Endothelial cell of umbilical vein (primary cell): ENCODE measurements around the gene BLOC1S1. TPM values are rescaled to one million over a fixed set of nuclear protein-coding genes. Genes with fewer than 3 reads are reported as not detected.
"Not testable (repeated sequence)": the region's sequence is repeated elsewhere in the genome, so short reads cannot be mapped to it uniquely, and the experiment has no call there.

ENCODE experiments used
- BruUV-seq: library from RNA; stranded (reverse); fragments of 400-500 nt; replicated peaks from 2 replicates; lab custom pipeline; 2021; lab: Mats Ljungman, UMichigan
- CTCF ChIA-PET: fragments of 300-600, 350-600 bp; sonication (Branson Sonifier 250); formaldehyde crosslinking; loops from one replicate; lab custom pipeline; 2021; ENCODE audit warnings: antibody characterized with exemption, inconsistent platforms; lab: Charles Lee
- POLR2A ChIA-PET: fragments of 300-600, 350-600 bp; sonication (Branson Sonifier 250); formaldehyde crosslinking; loops from one replicate; lab custom pipeline; 2021; ENCODE audit warnings: antibody characterized with exemption, inconsistent platforms; lab: Charles Lee
- DNase-seq: peaks from one replicate; pipeline ENCODE4 v3.0.0-alpha.2; 2011; ENCODE audit warnings: low read depth, low spot score
- FAIRE-seq: peaks from 2 replicates; lab custom pipeline; 2011; peaks lifted over from hg19 to GRCh38; lab: Jason Lieb, UNC
- H2AFZ ChIP-seq: 2 replicates; pipeline ENCODE4 v1.6.0; 2012; ENCODE audit warnings: low read depth, low read length, control low read depth, inconsistent platforms
- H3K27ac ChIP-seq: 2 replicates; pipeline ENCODE4 v1.5.1; 2011; ENCODE audit warnings: low read depth, mild to moderate bottlenecking, control low read depth, low read length, moderate library complexity; ENCODE audit not compliant: insufficient read depth
- H3K27me3 ChIP-seq, 2 experiments: 2 replicates each; pipeline versions ENCODE4 v1.6.0 to v1.6.1; 2011; ENCODE audit warnings: low read length in 2 of 2, mixed read lengths in 1 of 2; ENCODE audit not compliant: control insufficient read depth in 2 of 2, insufficient read depth in 2 of 2
- H3K36me3 ChIP-seq, 2 experiments: 2 replicates in 1 of 2; 3 replicates in 1 of 2; pipeline ENCODE4 v1.5.1; 2011; ENCODE audit warnings: low read length in 2 of 2, mild to moderate bottlenecking in 1 of 2, moderate library complexity in 1 of 2; ENCODE audit not compliant: control insufficient read depth in 2 of 2, insufficient read depth in 2 of 2; ENCODE audit errors: extremely low read depth in 1 of 2
- H3K4me1 ChIP-seq: 3 replicates; pipeline ENCODE4 v1.5.1; 2011; ENCODE audit warnings: mild to moderate bottlenecking, low read length; ENCODE audit not compliant: control insufficient read depth, insufficient read depth; ENCODE audit errors: extremely low read depth
- H3K4me2 ChIP-seq: 2 replicates; pipeline ENCODE4 v1.6.1; 2011; ENCODE audit warnings: low read length, control low read depth, mixed read lengths; ENCODE audit not compliant: insufficient read depth
- H3K4me3 ChIP-seq, 3 experiments: fragments of 200-600 bp in 1 of 3; sonication (generic), shearing (Covaris generic) in 1 of 3; replicated peaks in 1 of 3; 2 replicates each; pipeline ENCODE4 v1.5.1; 2011 to 2016; ENCODE audit warnings: control low read depth in 3 of 3, low read length in 3 of 3, mild to moderate bottlenecking in 2 of 3, inconsistent platforms in 1 of 3, low read depth in 1 of 3, moderate library complexity in 1 of 3; ENCODE audit not compliant: insufficient read depth in 1 of 3
- H3K79me2 ChIP-seq: 2 replicates; pipeline ENCODE4 v1.6.0; 2012; ENCODE audit warnings: low read length, inconsistent platforms; ENCODE audit not compliant: control insufficient read depth, insufficient read depth
- H3K9ac ChIP-seq: replicated peaks from 2 replicates; pipeline ENCODE3; 2011; ENCODE audit warnings: low read length, control low read depth; ENCODE audit not compliant: insufficient read depth; ENCODE audit errors: extremely low read depth
- H3K9me1 ChIP-seq: replicated peaks from 3 replicates; pipeline ENCODE4 v1.6.0; 2011; ENCODE audit warnings: mild to moderate bottlenecking, low read length; ENCODE audit not compliant: control insufficient read depth, insufficient read depth; ENCODE audit errors: extremely low read depth
- H3K9me3 ChIP-seq: replicated peaks from 2 replicates; pipeline ENCODE4 v1.5.1; 2012; ENCODE audit warnings: low read length, inconsistent platforms; ENCODE audit not compliant: control insufficient read depth, insufficient read depth
- H4K20me1 ChIP-seq: replicated peaks from 2 replicates; pipeline ENCODE3; 2011; ENCODE audit warnings: mild to moderate bottlenecking, low read length; ENCODE audit not compliant: control insufficient read depth, insufficient read depth; ENCODE audit errors: extremely low read depth
- EZH2 ChIP-seq: IDR thresholded peaks from 2 replicates; pipeline ENCODE4 v1.6.1; 2012; ENCODE audit warnings: borderline replicate concordance, low read depth, mild to moderate bottlenecking, moderate library complexity, low read length, inconsistent platforms; ENCODE audit not compliant: severe bottlenecking
- FOS ChIP-seq: IDR thresholded peaks from 2 replicates; pipeline ENCODE4 v1.6.1; 2011; ENCODE audit warnings: mild to moderate bottlenecking, low read length, moderate library complexity, borderline replicate concordance; ENCODE audit not compliant: insufficient read depth
- GATA2 ChIP-seq: IDR thresholded peaks from 2 replicates; pipeline ENCODE4 v1.7.0; 2011; ENCODE audit warnings: low read depth, mild to moderate bottlenecking, moderate library complexity, mixed read lengths, low read length; ENCODE audit not compliant: insufficient read length, insufficient read depth
- JUN ChIP-seq: IDR thresholded peaks from 2 replicates; pipeline ENCODE4 v1.6.1; 2011; ENCODE audit warnings: borderline replicate concordance, low read depth; ENCODE audit not compliant: insufficient read length, insufficient read depth
- MAX ChIP-seq: IDR thresholded peaks from 2 replicates; pipeline ENCODE4 v1.6.1; 2011; ENCODE audit not compliant: insufficient read depth, insufficient read length
- MYC ChIP-seq: IDR thresholded peaks from one replicate; pipeline ENCODE4 v1.6.1; 2011; ENCODE audit warnings: mild to moderate bottlenecking, low read depth, low read length
- POLR2A ChIP-seq: IDR thresholded peaks from 2 replicates; pipeline ENCODE4 v1.6.1; 2012; ENCODE audit warnings: low read depth, mild to moderate bottlenecking, control low read depth, low read length
- POLR2AphosphoS5 ChIP-seq: IDR thresholded peaks from 2 replicates; pipeline ENCODE4 v1.6.1; 2012; ENCODE audit warnings: low read depth, mild to moderate bottlenecking, control low read depth, low read length, moderate library complexity; ENCODE audit not compliant: insufficient read depth
- dilution Hi-C: fragments of 300-500 bp; cut with MboI; formaldehyde crosslinking; loops from one replicate; pipeline ENCODE4 v1.15.0; 2019; ENCODE audit warnings: low sequenced_read_pairs; ENCODE audit not compliant: extremely low pct_ligation_motif_present
- intact Hi-C: fragments of 100-400 bp; cut with micrococcal nuclease; formaldehyde crosslinking; loops from one replicate; pipeline ENCODE4 v1.10.0; 2022
- polyA plus RNA-seq, 4 experiments: library from polyadenylated mRNA; depleted of rRNA in 3 of 4; stranded (reverse) in 3 of 4; unstranded in 1 of 4; fragments of >200 nt; gene quantifications; 2 replicates each; pipeline versions ENCODE4 v1.2.1 to v1.2.3, GENCODE V29; 2011 to 2012; ENCODE audit warnings: missing spikeins in 1 of 4
- total RNA-seq: library from RNA; stranded (reverse); gene quantifications from 2 replicates; pipeline ENCODE4 v1.2.3, GENCODE V29; 2021

The BLOC1S1 gene
- total and polyA plus RNA-seq, 2 donors (not counting 3 experiments of a cell fraction or from before 2014, with no cell fraction given), result 84.1 to 192 TPM

DNA sequence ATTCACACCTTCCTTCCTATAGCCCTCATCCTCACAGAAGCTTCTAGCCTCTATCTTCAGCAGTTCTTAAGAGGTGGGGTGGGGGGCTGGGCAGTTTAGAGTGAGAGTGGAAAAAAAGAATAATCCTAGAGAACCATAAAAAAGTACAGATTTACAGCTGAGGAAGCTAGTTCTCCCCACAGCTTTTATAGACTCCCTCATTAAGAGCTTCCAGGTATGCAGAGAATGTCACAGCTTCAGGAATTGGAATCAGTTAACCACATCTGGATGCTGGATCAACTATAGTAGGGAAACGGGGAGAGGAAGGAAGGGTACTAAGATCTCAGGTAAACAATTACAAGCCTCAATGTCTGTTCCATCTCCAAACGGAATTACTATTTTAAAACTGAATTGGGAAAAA is 39.4 kb downstream of the BLOC1S1 start:
- Histone ChIP-seq H3K9ac (no peak overlapping the region), H3K27me3 (no peaks in the 10 kb centered on the region), H3K4me3 (no peak overlapping the region), H2AFZ (no peak overlapping the region), H3K9me3 (no peaks in the 10 kb centered on the region), H3K4me2 (no peak overlapping the region), H3K27ac (no peak overlapping the region), H3K9me1 (no peaks in the 10 kb centered on the region), H3K79me2 (no peaks in the 10 kb centered on the region), H3K4me1 (no peaks in the 10 kb centered on the region), H3K36me3 (peaks cover 31% of the 10 kb centered on the region in 2 experiments), H4K20me1 (no peaks in the 10 kb centered on the region)
- CTCF ChIA-PET, result interaction anchor here (0.7 to 1.1 kb wide), 2 partner anchors 11 to 175 kb away, joined by 3 to 4 read pairs; no protein-coding TSS in a partner anchor
- DNase-seq (no peak), FAIRE-seq (no peak)
- no peak for TF ChIP-seq POLR2A
- TF ChIP-seq GATA2, result no peak
- no peak for TF ChIP-seq FOS
- no peak for TF ChIP-seq JUN
- TF ChIP-seq EZH2, result no peak
- TF ChIP-seq MAX, result no peak
- no peak for TF ChIP-seq MYC
- TF ChIP-seq POLR2AphosphoS5, result no peak
- POLR2A ChIA-PET, result no interaction called here
- no TSS peak for BruUV-seq
- dilution Hi-C loops (loop anchor here (10.0 kb wide), 1 partner anchor 230 kb away; no protein-coding TSS in a partner anchor), intact Hi-C loops (no loop called here)

DNA sequence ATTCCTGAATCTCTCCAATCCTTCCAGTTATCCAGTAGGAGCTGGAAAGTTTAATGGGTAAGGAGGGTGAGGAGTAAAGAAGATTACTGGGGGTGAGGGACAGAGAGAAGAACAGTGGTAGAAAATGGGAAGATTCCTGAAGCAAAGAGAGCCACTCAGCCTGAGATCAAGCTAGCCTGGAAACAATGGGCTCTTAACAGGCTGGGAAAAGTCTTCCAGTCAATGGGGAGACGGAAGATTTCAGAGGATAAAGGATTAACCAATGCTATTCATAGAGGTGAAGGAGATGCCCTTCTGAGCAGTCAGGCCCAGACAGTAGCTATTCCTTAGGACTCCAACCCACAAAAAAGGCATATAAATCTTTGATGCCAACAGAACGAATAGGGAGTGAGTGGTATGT is 41.9 kb downstream of the BLOC1S1 start:
- H3K4me2 ChIP-seq, result no peak overlapping the region
- dilution Hi-C loops, result loop anchor here (10.0 kb wide), 1 partner anchor 227 kb away; no protein-coding TSS in a partner anchor

GRCh38 chr12:55758575-55758974 is 42.7 kb downstream of the BLOC1S1 start:
- dilution Hi-C loops, result loop anchor here (10.0 kb wide), 1 partner anchor 226 kb away; no protein-coding TSS in a partner anchor
- H3K27ac ChIP-seq, H3K4me2 ChIP-seq, H2AFZ ChIP-seq, H3K9ac ChIP-seq, H3K9me1 ChIP-seq, H4K20me1 ChIP-seq, POLR2A ChIA-PET, BruUV-seq, DNase-seq, intact Hi-C loops, H3K9me3 ChIP-seq, H3K27me3 ChIP-seq, H3K4me1 ChIP-seq, H3K4me3 ChIP-seq, FAIRE-seq, H3K79me2 ChIP-seq: not testable (repeated sequence)
- CTCF ChIA-PET, result interaction anchor here (0.8 kb wide), 1 partner anchor 39 kb away, joined by 4 read pairs; no protein-coding TSS in a partner anchor
- peaks cover 18 to 26% of the 10 kb centered on the region in 2 experiments for H3K36me3 ChIP-seq

More for the DNA sequence above, 41.9 kb downstream of the BLOC1S1 start:
- H3K4me1 ChIP-seq, result no peaks in the 10 kb centered on the region
- BruUV-seq, result no TSS peak
- no peak for TF ChIP-seq MYC
- H3K27me3 ChIP-seq, result no peaks in the 10 kb centered on the region
- intact Hi-C loops, result no loop called here
- no peaks in the 10 kb centered on the region for H4K20me1 ChIP-seq
- no peak overlapping the region for H3K4me3 ChIP-seq
- no peaks in the 10 kb centered on the region for H3K79me2 ChIP-seq
- ChIA-PET POLR2A (no interaction called here), CTCF (interaction anchor here (1.1 to 2.1 kb wide), 2 partner anchors 15 to 19 kb away, joined by 6 to 11 read pairs; no protein-coding TSS in a partner anchor)
- H3K36me3 ChIP-seq, result peaks cover 21 to 27% of the 10 kb centered on the region in 2 experiments
- no peaks in the 10 kb centered on the region for H3K9me3 ChIP-seq
- no peak overlapping the region for H2AFZ ChIP-seq
- H3K9ac ChIP-seq, result no peak overlapping the region
- no peaks in the 10 kb centered on the region for H3K9me1 ChIP-seq
- FAIRE-seq, result no peak
- DNase-seq, result no peak
- H3K27ac ChIP-seq, result no peak overlapping the region
